Fibroblast of villous mesenchyme (primary cell): Measurements from ENCODE around the gene FHAD1. TPM values are rescaled to one million over a fixed set of nuclear protein-coding genes. Genes with fewer than 3 reads are reported as not detected.

Source experiments
- DNase-seq: peaks from one replicate; pipeline ENCODE4 v3.0.0-alpha.2; 2010; ENCODE audit warnings: low read depth
- H3K4me3 ChIP-seq: 2 replicates; pipeline ENCODE4 v1.5.1; 2011; ENCODE audit warnings: low read depth, mild to moderate bottlenecking, low read length
- total RNA-seq: library from RNA; depleted of rRNA; stranded (reverse); fragments of >200 nt; gene quantifications from 2 replicates; pipeline ENCODE4 v1.2.3, GENCODE V29; 2012
- TF ChIP-seq, protein P1 (sequence below): IDR thresholded peaks from 2 replicates; pipeline ENCODE4 v1.5.1; 2012; ENCODE audit warnings: low read depth, mild to moderate bottlenecking, low read length; ENCODE audit not compliant: insufficient read depth

Gene FHAD1
- total RNA-seq, 1 donor, result under 0.01 TPM

DNA sequence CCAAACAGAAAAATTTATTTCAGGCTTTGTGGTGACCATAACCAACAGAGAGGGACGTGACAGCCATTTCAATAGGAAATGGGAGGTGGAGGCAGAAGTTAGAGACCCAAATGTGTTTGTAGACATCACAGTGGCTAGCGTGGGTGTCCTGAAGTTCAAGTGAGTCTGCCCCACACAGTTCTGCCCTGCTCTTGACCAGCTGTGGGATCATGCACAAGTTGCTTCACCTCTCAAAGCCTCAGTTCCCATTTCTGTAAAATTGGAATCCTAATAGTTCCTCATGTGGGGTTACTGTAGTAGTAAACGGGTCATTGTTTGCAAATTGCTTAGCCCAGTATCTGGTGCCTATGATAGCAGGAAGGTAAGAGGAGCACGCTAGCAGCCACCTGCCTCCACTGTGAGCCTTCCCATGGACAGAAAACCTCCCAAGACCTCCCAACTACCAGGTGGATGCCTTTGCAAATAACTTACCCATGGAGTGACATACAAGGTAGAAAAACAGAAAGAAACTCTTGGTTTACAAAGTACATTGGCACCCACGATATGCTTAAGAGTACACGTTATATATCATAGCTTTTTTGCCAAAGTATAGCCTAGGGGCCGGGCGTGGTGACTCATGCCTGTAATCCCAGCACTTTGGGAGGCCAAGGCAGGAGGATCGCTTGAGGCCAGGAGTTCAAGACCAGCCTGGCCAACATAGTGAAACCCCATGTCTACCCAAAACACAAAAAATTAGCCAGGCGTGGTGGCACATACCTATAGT lies 29.1 kb downstream of the FHAD1 start:
- DNase-seq, result no peak
- TF ChIP-seq, protein P1, sequence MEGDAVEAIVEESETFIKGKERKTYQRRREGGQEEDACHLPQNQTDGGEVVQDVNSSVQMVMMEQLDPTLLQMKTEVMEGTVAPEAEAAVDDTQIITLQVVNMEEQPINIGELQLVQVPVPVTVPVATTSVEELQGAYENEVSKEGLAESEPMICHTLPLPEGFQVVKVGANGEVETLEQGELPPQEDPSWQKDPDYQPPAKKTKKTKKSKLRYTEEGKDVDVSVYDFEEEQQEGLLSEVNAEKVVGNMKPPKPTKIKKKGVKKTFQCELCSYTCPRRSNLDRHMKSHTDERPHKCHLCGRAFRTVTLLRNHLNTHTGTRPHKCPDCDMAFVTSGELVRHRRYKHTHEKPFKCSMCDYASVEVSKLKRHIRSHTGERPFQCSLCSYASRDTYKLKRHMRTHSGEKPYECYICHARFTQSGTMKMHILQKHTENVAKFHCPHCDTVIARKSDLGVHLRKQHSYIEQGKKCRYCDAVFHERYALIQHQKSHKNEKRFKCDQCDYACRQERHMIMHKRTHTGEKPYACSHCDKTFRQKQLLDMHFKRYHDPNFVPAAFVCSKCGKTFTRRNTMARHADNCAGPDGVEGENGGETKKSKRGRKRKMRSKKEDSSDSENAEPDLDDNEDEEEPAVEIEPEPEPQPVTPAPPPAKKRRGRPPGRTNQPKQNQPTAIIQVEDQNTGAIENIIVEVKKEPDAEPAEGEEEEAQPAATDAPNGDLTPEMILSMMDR, result no peak
- H3K4me3 ChIP-seq, result no peak overlapping the region

DNA sequence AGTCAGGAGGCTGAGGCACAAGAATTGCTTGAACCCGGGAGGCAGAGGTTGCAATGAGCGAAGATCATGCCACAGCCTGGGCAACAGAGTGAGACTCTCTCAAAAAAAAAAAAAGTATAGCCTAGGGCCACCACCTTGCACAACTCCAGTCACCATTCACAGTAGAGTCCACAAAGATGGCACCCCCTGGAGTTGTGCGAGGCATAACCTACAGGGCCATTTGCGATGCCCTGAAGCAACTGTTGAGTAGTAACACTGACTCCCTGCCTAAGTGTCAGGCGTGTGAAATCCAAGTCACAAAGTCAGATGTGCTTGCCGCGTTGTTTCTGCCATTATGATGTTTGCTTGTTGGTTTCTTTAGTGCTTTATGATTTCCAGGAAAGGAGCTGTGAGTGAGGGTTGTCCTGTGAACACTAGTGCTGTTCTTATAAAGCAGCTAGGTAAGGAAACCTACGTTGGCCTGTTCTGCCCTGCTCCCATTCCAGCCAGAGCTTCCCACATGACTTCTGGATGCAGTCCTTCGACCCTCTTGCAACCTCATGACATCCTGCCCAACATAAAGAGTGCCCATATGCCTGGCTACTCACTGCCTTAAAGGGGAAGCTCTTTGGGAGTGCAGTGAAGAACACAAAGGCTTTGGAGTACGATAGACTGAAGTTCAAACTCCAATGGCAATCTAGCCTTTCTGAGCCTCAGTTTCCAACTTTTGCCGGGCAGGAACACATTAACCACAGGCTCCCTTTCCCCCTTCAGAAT lies 29.8 kb downstream of the FHAD1 start:
- TF ChIP-seq, protein P1, result no peak
- no peak for DNase-seq
- no peak overlapping the region for H3K4me3 ChIP-seq

DNA sequence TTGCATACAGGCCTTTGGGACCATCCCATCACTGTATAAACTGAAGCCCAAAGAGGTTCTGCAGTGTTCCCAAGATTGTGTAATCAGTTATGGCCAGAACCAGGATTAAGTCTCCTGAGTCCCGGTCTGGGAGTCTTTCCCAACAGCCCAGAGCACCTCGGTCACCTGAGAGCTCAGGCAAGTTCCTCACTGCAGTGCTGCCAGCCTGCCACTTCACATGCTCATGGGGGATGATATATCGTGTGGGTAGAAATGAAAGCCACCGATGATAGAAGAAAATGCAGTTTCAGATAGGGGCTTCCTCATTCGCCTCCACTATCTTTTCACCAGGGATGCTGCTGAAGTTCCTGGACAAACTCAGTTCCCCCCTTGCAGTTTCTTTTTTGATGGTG lies 30.4 kb downstream of the FHAD1 start:
- no peak for DNase-seq
- TF ChIP-seq, protein P1, result no peak
- no peak overlapping the region for H3K4me3 ChIP-seq

DNA sequence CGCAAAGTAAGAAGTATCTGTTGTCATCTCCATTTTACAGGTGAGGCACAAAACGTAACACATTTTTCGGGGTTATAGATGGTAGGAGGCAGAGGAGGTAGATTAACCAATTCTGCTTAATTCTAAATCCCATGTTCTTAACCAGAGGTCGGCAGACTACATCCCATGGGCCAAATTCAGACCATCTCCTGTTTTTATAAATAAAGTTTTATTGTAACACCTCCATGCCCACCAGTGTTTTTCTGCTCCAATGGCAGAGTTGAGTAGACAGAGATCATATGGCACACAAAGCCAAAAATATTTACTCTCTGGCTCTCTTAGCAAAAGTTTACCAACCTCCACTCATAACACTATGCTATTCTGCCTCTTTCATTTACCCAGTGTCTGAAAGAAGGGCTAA lies 30.9 kb downstream of the FHAD1 start:
- TF ChIP-seq, protein P1, result no peak
- H3K4me3 ChIP-seq, result no peak overlapping the region
- no peak for DNase-seq

DNA sequence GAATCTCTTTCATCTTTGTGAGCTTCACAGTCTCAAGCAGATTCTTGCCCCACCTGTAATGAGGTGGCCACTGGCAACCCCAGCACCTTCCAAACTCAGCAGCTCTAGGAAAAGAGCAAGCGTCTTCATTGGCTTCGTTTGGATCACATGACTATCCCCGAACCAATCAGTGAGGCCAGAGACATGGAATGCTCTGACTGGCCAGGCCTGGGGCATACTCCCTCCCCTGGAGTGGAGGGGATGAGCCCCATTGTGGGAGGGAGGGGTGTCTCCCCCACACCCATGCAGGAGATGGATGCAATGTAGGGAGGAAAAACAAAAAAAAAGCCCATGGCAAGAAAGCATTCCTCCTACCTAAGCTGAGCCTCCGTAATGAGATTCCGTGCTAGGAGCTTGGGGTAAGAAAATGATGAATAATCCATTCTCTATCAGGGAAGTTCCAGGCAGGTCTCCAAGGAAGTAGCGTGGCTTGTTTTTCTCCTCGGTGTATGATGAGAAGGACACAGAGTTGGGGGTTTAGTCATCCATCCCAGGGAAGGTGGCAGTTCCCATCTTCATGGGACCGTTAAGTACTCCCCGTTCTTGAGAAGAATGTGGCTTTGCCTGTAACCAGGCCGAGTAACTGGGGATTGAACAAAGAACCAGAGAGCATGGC lies 32.7 kb downstream of the FHAD1 start:
- no peak overlapping the region for H3K4me3 ChIP-seq
- no peak for DNase-seq
- TF ChIP-seq, protein P1, result no peak

DNA sequence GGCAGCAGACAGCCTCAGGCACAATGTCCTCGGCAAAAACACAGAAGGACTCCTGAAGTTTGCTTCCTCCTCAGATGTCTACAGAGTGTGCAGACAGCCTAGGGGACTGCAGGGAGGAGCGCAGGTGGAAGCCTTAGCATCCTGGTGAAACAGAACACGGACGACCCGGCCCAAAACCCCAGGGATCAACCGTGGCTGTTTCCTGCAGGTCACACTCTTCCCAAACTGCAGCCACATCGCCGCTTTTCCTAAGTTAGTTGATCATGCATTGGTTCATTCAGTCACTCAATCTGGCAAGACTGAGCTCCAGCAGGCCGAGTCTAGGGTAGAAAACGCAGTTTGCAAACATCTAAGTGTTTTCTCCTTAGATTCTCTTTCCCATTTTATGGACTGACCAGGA lies 33.4 kb downstream of the FHAD1 start:
- no peak for DNase-seq
- H3K4me3 ChIP-seq, result no peak overlapping the region
- TF ChIP-seq, protein P1, result no peak
